Endothelial cell of umbilical vein (primary cell): ENCODE results near the gene EFHC1.

ENCODE experiments used
- EZH2 ChIP-seq: IDR thresholded peaks from 2 replicates; pipeline ENCODE4 v1.6.1; 2012; ENCODE audit warnings: borderline replicate concordance, low read depth, mild to moderate bottlenecking, moderate library complexity, low read length, inconsistent platforms; ENCODE audit not compliant: severe bottlenecking
- FOS ChIP-seq: IDR thresholded peaks from 2 replicates; pipeline ENCODE4 v1.6.1; 2011; ENCODE audit warnings: mild to moderate bottlenecking, low read length, moderate library complexity, borderline replicate concordance; ENCODE audit not compliant: insufficient read depth
- GATA2 ChIP-seq: IDR thresholded peaks from 2 replicates; pipeline ENCODE4 v1.7.0; 2011; ENCODE audit warnings: low read depth, mild to moderate bottlenecking, moderate library complexity, mixed read lengths, low read length; ENCODE audit not compliant: insufficient read length, insufficient read depth
- JUN ChIP-seq: IDR thresholded peaks from 2 replicates; pipeline ENCODE4 v1.6.1; 2011; ENCODE audit warnings: borderline replicate concordance, low read depth; ENCODE audit not compliant: insufficient read length, insufficient read depth
- MYC ChIP-seq: IDR thresholded peaks from one replicate; pipeline ENCODE4 v1.6.1; 2011; ENCODE audit warnings: mild to moderate bottlenecking, low read depth, low read length
- POLR2A ChIP-seq: IDR thresholded peaks from 2 replicates; pipeline ENCODE4 v1.6.1; 2012; ENCODE audit warnings: low read depth, mild to moderate bottlenecking, control low read depth, low read length
- POLR2AphosphoS5 ChIP-seq: IDR thresholded peaks from 2 replicates; pipeline ENCODE4 v1.6.1; 2012; ENCODE audit warnings: low read depth, mild to moderate bottlenecking, control low read depth, low read length, moderate library complexity; ENCODE audit not compliant: insufficient read depth
- TF ChIP-seq, protein P1 (sequence below), 2 donors: IDR thresholded peaks; 1 replicate in 1 of 2; 2 replicates in 1 of 2; pipeline ENCODE4 v1.5.1; 2011; ENCODE audit warnings: low read length in 2 of 2, mild to moderate bottlenecking in 2 of 2, moderate library complexity in 2 of 2, control low read depth in 1 of 2, inconsistent platforms in 1 of 2, low read depth in 1 of 2; ENCODE audit not compliant: insufficient read depth in 1 of 2; ENCODE audit errors: extremely low read depth in 1 of 2
- TF ChIP-seq, protein P2 (sequence below): IDR thresholded peaks from 2 replicates; pipeline ENCODE4 v1.6.1; 2011; ENCODE audit not compliant: insufficient read depth, insufficient read length

DNA sequence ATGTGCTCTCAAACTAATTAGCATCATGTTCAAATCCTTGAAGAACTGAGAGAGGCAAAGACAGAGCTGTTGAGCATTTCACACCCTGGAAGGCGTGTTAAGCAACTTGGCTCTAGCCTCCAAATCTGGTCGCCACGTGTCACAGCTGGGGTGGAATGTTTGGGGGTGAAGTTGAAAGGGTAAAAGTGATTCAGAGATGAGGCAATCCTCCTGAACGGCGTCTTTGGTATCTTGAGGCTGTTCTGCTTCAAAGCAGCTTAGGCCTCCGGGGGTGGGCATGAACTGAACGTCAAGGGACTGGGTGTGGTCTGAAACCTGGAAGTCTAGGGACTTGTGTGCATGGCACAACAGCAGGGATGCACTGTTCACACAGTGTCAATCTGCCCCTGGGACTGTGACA is 94.4 kb downstream of the EFHC1 start:
- TF ChIP-seq POLR2A = no peak
- TF ChIP-seq, protein P1, sequence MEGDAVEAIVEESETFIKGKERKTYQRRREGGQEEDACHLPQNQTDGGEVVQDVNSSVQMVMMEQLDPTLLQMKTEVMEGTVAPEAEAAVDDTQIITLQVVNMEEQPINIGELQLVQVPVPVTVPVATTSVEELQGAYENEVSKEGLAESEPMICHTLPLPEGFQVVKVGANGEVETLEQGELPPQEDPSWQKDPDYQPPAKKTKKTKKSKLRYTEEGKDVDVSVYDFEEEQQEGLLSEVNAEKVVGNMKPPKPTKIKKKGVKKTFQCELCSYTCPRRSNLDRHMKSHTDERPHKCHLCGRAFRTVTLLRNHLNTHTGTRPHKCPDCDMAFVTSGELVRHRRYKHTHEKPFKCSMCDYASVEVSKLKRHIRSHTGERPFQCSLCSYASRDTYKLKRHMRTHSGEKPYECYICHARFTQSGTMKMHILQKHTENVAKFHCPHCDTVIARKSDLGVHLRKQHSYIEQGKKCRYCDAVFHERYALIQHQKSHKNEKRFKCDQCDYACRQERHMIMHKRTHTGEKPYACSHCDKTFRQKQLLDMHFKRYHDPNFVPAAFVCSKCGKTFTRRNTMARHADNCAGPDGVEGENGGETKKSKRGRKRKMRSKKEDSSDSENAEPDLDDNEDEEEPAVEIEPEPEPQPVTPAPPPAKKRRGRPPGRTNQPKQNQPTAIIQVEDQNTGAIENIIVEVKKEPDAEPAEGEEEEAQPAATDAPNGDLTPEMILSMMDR (IDR thresholded peaks at IDR 0.05; ENCODE audit: extremely low read depth in 1 of 2, insufficient read depth in 1 of 2, low read depth in 1 of 2, low read length in 2 of 2) = no peak
- no peak for TF ChIP-seq JUN
- no peak for TF ChIP-seq POLR2AphosphoS5
- no peak for TF ChIP-seq EZH2
- TF ChIP-seq, protein P2, sequence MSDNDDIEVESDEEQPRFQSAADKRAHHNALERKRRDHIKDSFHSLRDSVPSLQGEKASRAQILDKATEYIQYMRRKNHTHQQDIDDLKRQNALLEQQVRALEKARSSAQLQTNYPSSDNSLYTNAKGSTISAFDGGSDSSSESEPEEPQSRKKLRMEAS = no peak
- TF ChIP-seq FOS = no peak
- no peak for TF ChIP-seq MYC
- no peak for TF ChIP-seq GATA2
